B cell (primary cell): ENCODE data around the gene LMO7. TPM values are rescaled to one million over a fixed set of nuclear protein-coding genes. Genes with fewer than 3 reads are reported as not detected.

Source experiments
- ATAC-seq: fragments of 200-7000 bp; cut with Tn5 transposase; one replicate; pipeline ENCODE4 v1.10.0; 2021; ENCODE audit warnings: low read depth, mild to moderate bottlenecking, moderate number of reproducible peaks, moderate library complexity
- CTCF ChIA-PET: fragments of 350-600 bp; sonication (Branson Sonifier 250); formaldehyde crosslinking; loops from one replicate; lab custom pipeline; 2021; ENCODE audit warnings: antibody characterized with exemption, inconsistent platforms; lab: Charles Lee
- POLR2A ChIA-PET: fragments of 350-600 bp; sonication (Branson Sonifier 250); formaldehyde crosslinking; loops from one replicate; lab custom pipeline; 2021; ENCODE audit warnings: antibody characterized with exemption; lab: Charles Lee
- DNase-seq: peaks from one replicate; pipeline ENCODE4 v3.0.0; 2013
- H2AFZ ChIP-seq: 2 replicates; pipeline ENCODE4 v1.6.1; 2012; ENCODE audit warnings: mild to moderate bottlenecking, low read depth, low read length; ENCODE audit not compliant: insufficient read depth, poor library complexity, severe bottlenecking
- H3K27ac ChIP-seq, 2 donors: 1 replicate in 1 of 2; 2 replicates in 1 of 2; pipeline ENCODE4 v1.5.1; 2012 to 2013; ENCODE audit warnings: low read length in 2 of 2, mild to moderate bottlenecking in 2 of 2, moderate library complexity in 1 of 2
- H3K27me3 ChIP-seq, 4 experiments: fragments of 200-600 bp in 1 of 4; sonication (generic) in 1 of 4; replicated peaks in 1 of 4; 1 replicate in 2 of 4; 2 replicates in 2 of 4; pipeline versions ENCODE4 v1.6.1 to v1.7.0; 2013 to 2016; ENCODE audit warnings: low read length in 3 of 4, mild to moderate bottlenecking in 2 of 4, mixed read lengths in 1 of 4, moderate library complexity in 1 of 4; ENCODE audit not compliant: insufficient read depth in 4 of 4, control insufficient read depth in 3 of 4; ENCODE audit errors: control extremely low read depth in 1 of 4
- H3K36me3 ChIP-seq, 2 experiments: replicated peaks in 1 of 2; 1 replicate in 1 of 2; 2 replicates in 1 of 2; pipeline versions ENCODE4 v1.6.1 to v1.7.1; 2013; ENCODE audit warnings: low read length in 1 of 2; ENCODE audit not compliant: insufficient read depth in 2 of 2, control insufficient read depth in 1 of 2; ENCODE audit errors: control extremely low read depth in 1 of 2, extremely low read depth in 1 of 2
- H3K4me1 ChIP-seq, 2 donors: fragments of 200-600 bp in 1 of 2; sonication (generic) in 1 of 2; 1 replicate in 1 of 2; 2 replicates in 1 of 2; pipeline versions ENCODE4 v1.5.1 to v1.6.1; 2013 to 2017; ENCODE audit warnings: low read length in 2 of 2; ENCODE audit not compliant: control insufficient read depth in 2 of 2, insufficient read depth in 2 of 2
- H3K4me2 ChIP-seq: replicated peaks from 2 replicates; pipeline ENCODE3; 2012; ENCODE audit warnings: mild to moderate bottlenecking, low read depth, low read length; ENCODE audit not compliant: poor library complexity, severe bottlenecking
- H3K4me3 ChIP-seq, 5 experiments: fragments of 200-600 bp in 1 of 5; sonication (generic) in 1 of 5; 1 replicate in 3 of 5; 2 replicates in 2 of 5; pipeline versions ENCODE4 v1.5.1 to v1.7.0; 2011 to 2016; ENCODE audit warnings: low read length in 4 of 5, mild to moderate bottlenecking in 4 of 5, low read depth in 2 of 5, control low read depth in 1 of 5, moderate library complexity in 1 of 5; ENCODE audit not compliant: insufficient read depth in 1 of 5; ENCODE audit errors: control extremely low read depth in 1 of 5, extremely low read depth in 1 of 5
- H3K79me2 ChIP-seq: fragments of 200-600 bp; sonication (generic); one replicate; pipeline ENCODE4 v1.6.0; 2016; ENCODE audit warnings: low read length; ENCODE audit not compliant: control insufficient read depth, insufficient read depth
- H3K9ac ChIP-seq: fragments of 200-600 bp; sonication (generic); 2 replicates; pipeline ENCODE4 v1.6.1; 2017; ENCODE audit warnings: mild to moderate bottlenecking, low read length, moderate library complexity
- H3K9me3 ChIP-seq, 3 donors: one replicate each; pipeline versions ENCODE4 v1.6.1 to v1.7.1; 2013; ENCODE audit warnings: low read length in 2 of 3; ENCODE audit not compliant: control insufficient read depth in 2 of 3, insufficient read depth in 1 of 3; ENCODE audit errors: control extremely low read depth in 1 of 3
- H4K20me1 ChIP-seq: 2 replicates; pipeline ENCODE4 v1.6.0; 2012; ENCODE audit warnings: mild to moderate bottlenecking, low read length; ENCODE audit not compliant: insufficient read depth, control insufficient read depth, poor library complexity, severe bottlenecking
- H3K27ac Mint-ChIP-seq: one replicate; pipeline ENCODE4 v1.8.0; 2021; ENCODE audit warnings: mixed read lengths
- H3K27me3 Mint-ChIP-seq: one replicate; pipeline ENCODE4 v1.8.0; 2021; ENCODE audit warnings: mixed read lengths
- H3K4me1 Mint-ChIP-seq: one replicate; pipeline ENCODE4 v1.8.0; 2021; ENCODE audit warnings: mixed read lengths
- H3K4me3 Mint-ChIP-seq: one replicate; pipeline ENCODE4 v1.8.0; 2021; ENCODE audit warnings: mixed read lengths
- H3K9me3 Mint-ChIP-seq: one replicate; pipeline ENCODE4 v1.8.0; 2022; ENCODE audit warnings: mixed read lengths; ENCODE audit not compliant: insufficient read depth
- CTCF ChIP-seq: fragments of 200-600 bp; IDR thresholded peaks from one replicate; pipeline ENCODE4 v1.8.0; 2022; ENCODE audit warnings: antibody characterized with exemption, mild to moderate bottlenecking
- EZH2 ChIP-seq: IDR thresholded peaks from 2 replicates; pipeline ENCODE4 v1.6.1; 2012; ENCODE audit warnings: borderline replicate concordance, low read depth, mild to moderate bottlenecking, moderate library complexity, low read length; ENCODE audit not compliant: insufficient read depth, poor library complexity, severe bottlenecking
- WGBS: methylation state at CpG from one replicate; pipeline ENCODE4 v1.1.5; 2013; ENCODE audit warnings: missing lambda C conversion rate; ENCODE audit not compliant: insufficient coverage; 5-methylcytosine and 5-hydroxymethylcytosine counted together
- intact Hi-C: fragments of 100-400 bp; cut with micrococcal nuclease; formaldehyde crosslinking; loops from one replicate; pipeline ENCODE4 v1.10.0; 2022
- polyA plus RNA-seq: library from polyadenylated mRNA; depleted of rRNA; stranded (reverse); fragments of >200 nt; gene quantifications from 2 replicates; pipeline ENCODE4 v1.2.3, GENCODE V29; 2012
- total RNA-seq, 2 donors: library from RNA; stranded (reverse); fragments of 120-200 nt in 1 of 2; gene quantifications; 1 replicate in 1 of 2; 2 replicates in 1 of 2; pipeline versions ENCODE4 v1.2.3 to v1.2.4, GENCODE V29; 2013 to 2022

Gene LMO7
- total and polyA plus RNA-seq, 2 donors (not counting 1 experiment from before 2014, with no cell fraction given) = 7.8 to 17.4 TPM

- peak overlapping the region; percentile 87 for H3K4me3 Mint-ChIP-seq
- H3K27me3 Mint-ChIP-seq = peaks cover 9% of the 10 kb centered on the region
- Histone ChIP-seq H3K36me3 (no peaks in the 10 kb centered on the region), H3K9ac (peak overlapping the region; percentile 76), H3K4me3 (peak overlapping the region; percentile 48 to 86 (median 80)), H2AFZ (peak overlapping the region; percentile 87), H3K4me2 (peak overlapping the region; percentile 98), H3K27ac (peak overlapping the region in 1 of 2 donors; percentile 39), H3K27me3 (peaks cover 0 to 5% (median 0%) of the 10 kb centered on the region in 4 experiments), H3K9me3 (no peaks in the 10 kb centered on the region), H3K79me2 (no peaks in the 10 kb centered on the region), H3K4me1 (peaks cover 5 to 14% of the 10 kb centered on the region in 2 donors), H4K20me1 (no peaks in the 10 kb centered on the region)
- H3K9me3 Mint-ChIP-seq = no peaks in the 10 kb centered on the region
- DNase-seq (peak; percentile 80), ATAC-seq (peak; percentile 65)
- TF ChIP-seq EZH2 = no peak
- no peak for TF ChIP-seq CTCF
- POLR2A ChIA-PET = no interaction called here
- intact Hi-C loops = loop anchor here (2.0 to 5.0 kb wide), 3 partner anchors 89 to 1250 kb away; partner anchors contain the start of genes KCTD12, TBC1D4 and UCHL3
- peak overlapping the region; percentile 70 for H3K27ac Mint-ChIP-seq
- CTCF ChIA-PET = interaction anchor here (1.0 kb wide), 1 partner anchor 56 kb away, joined by 4 read pairs; no protein-coding TSS in a partner anchor
- under 1% methylated on average over 52 of the region's 58 CpGs for WGBS
- H3K4me1 Mint-ChIP-seq = peaks cover 11% of the 10 kb centered on the region
Observed at GRCh38 chr13:75636436-75637180, 478 bp downstream of the LMO7 start.
